HepG2 (cell line): ENCODE data around the gene COL26A1. TPM values are rescaled to one million over a fixed set of nuclear protein-coding genes. Genes with fewer than 3 reads are reported as not detected.

Source experiments
- AHDC1 ChIP-seq: sonication (generic); formaldehyde crosslinking; IDR thresholded peaks from 2 replicates; pipeline ENCODE4 v1.5.1; 2020; ENCODE audit warnings: mild to moderate bottlenecking, missing genetic modification reagents, borderline replicate concordance
- GLI4 ChIP-seq: sonication (generic); formaldehyde crosslinking; IDR thresholded peaks from 2 replicates; pipeline ENCODE4 v1.5.1; 2020; ENCODE audit warnings: missing genetic modification reagents, mild to moderate bottlenecking, moderate library complexity, borderline replicate concordance
- HNRNPLL ChIP-seq: fragments of 200-400 bp; formaldehyde crosslinking; IDR thresholded peaks from 2 replicates; pipeline ENCODE4 v1.6.1; 2017; ENCODE audit warnings: mild to moderate bottlenecking, low read depth, low read length; ENCODE audit not compliant: poor library complexity, severe bottlenecking
- MEIS1 ChIP-seq: sonication (generic); formaldehyde crosslinking; IDR thresholded peaks from 2 replicates; pipeline ENCODE4 v1.9.0; 2021; ENCODE audit warnings: mild to moderate bottlenecking, missing genetic modification reagents, moderate library complexity, borderline replicate concordance
- NCOA2 ChIP-seq: sonication (generic); formaldehyde crosslinking; IDR thresholded peaks from 2 replicates; pipeline ENCODE4 v1.8.0; 2022; ENCODE audit warnings: inconsistent platforms
- PAXIP1 ChIP-seq: sonication (generic); formaldehyde crosslinking; conservative IDR thresholded peaks from 2 replicates; pipeline ENCODE4 v1.4.0; 2020; ENCODE audit warnings: mild to moderate bottlenecking, missing genetic modification reagents, moderate library complexity
- RBFOX2 ChIP-seq: fragments of 200-400 bp; formaldehyde crosslinking; IDR thresholded peaks from 2 replicates; pipeline ENCODE4 v1.6.1; 2017; ENCODE audit warnings: low read depth, mild to moderate bottlenecking, low read length
- RBM39 ChIP-seq: fragments of 200-400 bp; formaldehyde crosslinking; IDR thresholded peaks from one replicate; pipeline ENCODE4 v1.6.1; 2018; ENCODE audit warnings: antibody characterized with exemption, mild to moderate bottlenecking, low read depth, low read length; ENCODE audit not compliant: poor library complexity, severe bottlenecking
- SNRNP70 ChIP-seq: fragments of 200-400 bp; formaldehyde crosslinking; IDR thresholded peaks from 2 replicates; pipeline ENCODE4 v1.6.1; 2017; ENCODE audit warnings: mild to moderate bottlenecking, low read depth, low read length, moderate library complexity
- SRSF1 ChIP-seq: fragments of 200-400 bp; formaldehyde crosslinking; optimal IDR thresholded peaks from 2 replicates; pipeline ENCODE3; 2017; ENCODE audit warnings: mild to moderate bottlenecking, low read depth, low read length, moderate library complexity
- TRIM24 ChIP-seq: sonication (generic); formaldehyde crosslinking; IDR thresholded peaks from 2 replicates; pipeline ENCODE4 v1.8.0; 2022; ENCODE audit warnings: mild to moderate bottlenecking, missing genetic modification reagents
- ZNF33A ChIP-seq: sonication (generic); formaldehyde crosslinking; IDR thresholded peaks from 2 replicates; pipeline ENCODE4 v1.5.1; 2020; ENCODE audit warnings: missing genetic modification reagents, mild to moderate bottlenecking, moderate library complexity, borderline replicate concordance
- ZNF446 ChIP-seq: sonication (generic); formaldehyde crosslinking; IDR thresholded peaks from 2 replicates; pipeline ENCODE4 v1.5.0; 2020; ENCODE audit warnings: mild to moderate bottlenecking, missing genetic modification reagents
- ZNF549 ChIP-seq: sonication (generic); formaldehyde crosslinking; IDR thresholded peaks from 2 replicates; pipeline ENCODE4 v1.5.0; 2020; ENCODE audit warnings: missing genetic modification reagents
- ZNF569 ChIP-seq: sonication (generic); formaldehyde crosslinking; IDR thresholded peaks from 2 replicates; pipeline ENCODE4 v1.5.0; 2020; ENCODE audit warnings: mild to moderate bottlenecking, missing genetic modification reagents, moderate library complexity, borderline replicate concordance
- ZNF660 ChIP-seq: sonication (generic); formaldehyde crosslinking; IDR thresholded peaks from 2 replicates; pipeline ENCODE4 v1.5.1; 2020; ENCODE audit warnings: mild to moderate bottlenecking, low read depth, missing genetic modification reagents, borderline replicate concordance
- ZNF768 ChIP-seq: sonication (generic); formaldehyde crosslinking; IDR thresholded peaks from 2 replicates; pipeline ENCODE4 v1.4.0; 2020; ENCODE audit warnings: missing genetic modification reagents
- ZNF839 ChIP-seq: sonication (generic); formaldehyde crosslinking; IDR thresholded peaks from 2 replicates; pipeline ENCODE4 v1.4.0; 2020; ENCODE audit warnings: missing genetic modification reagents, mild to moderate bottlenecking, borderline replicate concordance
- ZSCAN21 ChIP-seq: sonication (generic); formaldehyde crosslinking; IDR thresholded peaks from 2 replicates; pipeline ENCODE4 v1.8.0; 2022; ENCODE audit warnings: mild to moderate bottlenecking, missing genetic modification reagents, moderate library complexity, borderline replicate concordance
- polyA plus RNA-seq, 8 experiments: library from polyadenylated mRNA; depleted of rRNA in 3 of 8; stranded (reverse) in 7 of 8; unstranded in 1 of 8; fragments of >200 nt; fragmentation: Illumina TruSeq in 4 of 8; extraction: Trizol in 4 of 8; gene quantifications; 2 replicates each; pipeline versions ENCODE4 v1.2.1 to v1.2.3, GENCODE V29; 2011 to 2016; ENCODE audit warnings: low read depth in 4 of 8, missing spikeins in 1 of 8, mixed read lengths in 1 of 8; ENCODE audit not compliant: insufficient read depth in 1 of 8
- total RNA-seq, 5 experiments: library from RNA; depleted of rRNA; stranded (reverse); fragments of >200 nt; fragmentation: Illumina TruSeq; extraction: Trizol; gene quantifications; 2 replicates each; pipeline ENCODE4 v1.2.3, GENCODE V29; 2016; ENCODE audit warnings: low read depth in 1 of 5

COL26A1 gene
- total and polyA plus RNA-seq, 2 of the 13 experiments (the other 11 are each of a cell fraction or from before 2014, with no cell fraction given), result 7.8 to 9.2 TPM

GRCh38 chr7:101321491-101322401 is 40.9 kb upstream of the COL26A1 start, which contains the start of gene IFT22 (continued):
- TF ChIP-seq ZNF839 (CRISPR knock-in tag) (no peak), NCOA2 (CRISPR knock-in tag) (no peak), RBFOX2 (peak; percentile 91), PAXIP1 (CRISPR knock-in tag) (no peak), ZNF569 (no peak), ZNF549 (CRISPR knock-in tag) (no peak), SNRNP70 (no peak), MEIS1 (CRISPR knock-in tag) (0 out of 2 replicates have a peak, but pooled peaks have one; percentile 28), GLI4 (CRISPR knock-in tag) (no peak), ZNF660 (CRISPR knock-in tag) (no peak), SRSF1 (no peak), RBM39 (no peak), AHDC1 (CRISPR knock-in tag) (no peak; the same call in 1 of the 2 replicates), ZSCAN21 (CRISPR knock-in tag) (peak; percentile 66; the same call in 1 of the 2 replicates), ZNF446 (CRISPR knock-in tag) (no peak), TRIM24 (CRISPR knock-in tag) (no peak), HNRNPLL (peak; percentile 58), ZNF33A (CRISPR knock-in tag) (peak; percentile 67; the same call in 1 of the 2 replicates), ZNF768 (CRISPR knock-in tag) (no peak; the same call in 1 of the 2 replicates)
